Activated CD4-positive, alpha-beta T cell treated with anti-CD3 and anti-CD28 coated beads, Interleukin-2, amount 50 U/mL, for 24 hours (primary cell): ENCODE results near the gene ZNF213.
A peak's percentile ranks its signal among the peaks of the same experiment; 100 is the strongest.
"Not testable (repeated sequence)": the region's sequence is repeated elsewhere in the genome, so short reads cannot be mapped to it uniquely, and the experiment has no call there.

Experiments
- DNase-seq, 2 donors: peaks; one replicate each; pipeline ENCODE4 v3.0.0-alpha.2; 2020; ENCODE audit warnings: low read depth in 1 of 2, low spot score in 1 of 2

Gene ZNF213

DNA sequence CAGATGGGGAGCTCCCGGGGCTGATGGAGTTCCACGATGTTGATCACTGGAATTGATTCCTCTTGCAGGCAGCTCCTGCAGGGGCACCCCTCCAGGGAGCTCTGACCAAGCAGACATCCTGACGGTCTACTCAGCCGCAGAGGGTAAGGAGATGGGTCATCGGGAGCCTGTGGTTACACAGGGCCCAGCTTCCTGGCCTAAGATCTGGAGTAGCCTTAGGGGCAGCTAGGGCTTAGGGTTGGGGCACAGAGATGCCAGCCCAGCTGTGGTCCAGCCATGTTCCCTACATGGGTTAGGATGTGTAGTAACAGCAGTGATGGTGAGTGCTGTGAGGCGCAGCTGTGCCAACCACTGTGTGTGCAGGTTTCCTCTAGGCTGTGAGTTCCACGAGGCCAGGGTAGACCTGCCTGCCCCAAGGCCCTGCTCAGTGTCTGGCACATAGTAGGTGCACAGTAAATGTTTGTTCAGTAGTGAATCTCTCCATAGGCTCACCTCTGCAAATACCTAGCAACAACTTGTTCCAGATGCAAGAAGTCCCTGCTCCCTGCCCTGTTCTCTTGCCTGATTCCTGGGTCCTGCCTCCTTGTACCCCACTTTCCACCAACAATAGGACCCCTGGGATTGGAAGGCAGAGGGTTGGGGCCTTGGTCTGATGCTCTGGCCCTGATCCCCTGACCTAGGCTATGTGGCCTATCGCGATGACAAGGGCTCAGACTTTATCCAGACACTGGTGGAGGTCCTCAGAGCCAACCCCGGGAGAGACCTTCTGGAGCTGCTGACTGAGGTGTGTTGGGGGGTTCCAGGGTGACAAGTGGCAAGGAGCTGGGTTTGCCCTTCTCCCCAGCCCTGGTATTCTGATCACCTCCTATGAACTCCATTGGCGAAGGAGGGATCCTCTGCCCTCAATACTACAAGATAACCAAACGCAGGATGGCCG is 13.7 kb downstream of the ZNF213 start:
- no peak for DNase-seq

DNA sequence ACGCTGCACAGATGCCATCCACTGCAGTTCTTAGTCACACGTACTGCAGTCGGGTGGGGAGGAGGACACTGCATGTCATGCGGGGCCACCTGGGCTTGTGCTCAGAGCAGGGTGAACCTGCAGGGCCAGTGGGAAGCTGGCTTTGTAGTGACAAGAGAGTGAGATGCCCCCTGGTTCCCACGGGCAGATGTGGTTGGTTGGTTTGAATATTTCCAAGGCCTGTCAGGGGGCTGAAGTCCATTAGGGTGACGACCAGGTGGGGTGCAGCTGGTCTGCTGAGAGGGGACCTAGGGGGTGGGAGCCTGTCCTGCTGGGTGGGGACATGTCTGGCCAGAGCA is 14.3 kb downstream of the ZNF213 start:
- no peak for DNase-seq

DNA sequence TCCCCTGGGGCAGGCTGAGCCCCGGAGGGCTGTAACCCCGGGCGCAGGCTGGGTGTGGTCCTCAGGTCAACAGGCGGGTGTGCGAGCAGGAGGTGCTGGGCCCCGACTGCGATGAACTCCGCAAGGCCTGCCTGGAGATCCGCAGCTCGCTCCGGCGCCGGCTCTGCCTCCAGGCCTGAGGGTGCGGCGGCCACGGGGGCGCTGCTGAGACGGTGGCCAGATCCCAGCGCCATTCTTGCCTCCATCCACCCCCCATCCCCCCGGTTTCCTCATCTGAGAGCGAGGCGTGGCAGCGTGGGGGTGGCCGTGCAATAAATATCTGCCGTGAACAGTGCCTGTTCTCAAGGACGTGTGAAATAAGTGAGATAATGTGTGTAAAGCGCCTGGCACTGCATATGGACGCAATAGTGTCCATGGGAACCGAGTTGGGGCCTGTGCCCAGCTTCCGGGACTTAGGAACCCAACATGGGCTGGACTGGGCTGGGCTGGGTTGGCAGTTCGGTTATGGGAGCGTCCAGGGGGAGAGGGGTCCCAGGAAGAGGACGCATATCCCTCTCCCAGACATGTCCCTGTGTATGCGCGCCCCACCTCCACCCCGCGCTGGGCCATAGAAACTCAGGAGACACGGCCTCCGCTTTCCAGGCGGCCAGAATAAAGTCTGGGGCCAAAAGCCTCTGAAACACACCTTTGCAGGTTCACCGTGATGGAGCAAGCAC is 15.0 kb downstream of the ZNF213 start:
- DNase-seq = no peak

DNA sequence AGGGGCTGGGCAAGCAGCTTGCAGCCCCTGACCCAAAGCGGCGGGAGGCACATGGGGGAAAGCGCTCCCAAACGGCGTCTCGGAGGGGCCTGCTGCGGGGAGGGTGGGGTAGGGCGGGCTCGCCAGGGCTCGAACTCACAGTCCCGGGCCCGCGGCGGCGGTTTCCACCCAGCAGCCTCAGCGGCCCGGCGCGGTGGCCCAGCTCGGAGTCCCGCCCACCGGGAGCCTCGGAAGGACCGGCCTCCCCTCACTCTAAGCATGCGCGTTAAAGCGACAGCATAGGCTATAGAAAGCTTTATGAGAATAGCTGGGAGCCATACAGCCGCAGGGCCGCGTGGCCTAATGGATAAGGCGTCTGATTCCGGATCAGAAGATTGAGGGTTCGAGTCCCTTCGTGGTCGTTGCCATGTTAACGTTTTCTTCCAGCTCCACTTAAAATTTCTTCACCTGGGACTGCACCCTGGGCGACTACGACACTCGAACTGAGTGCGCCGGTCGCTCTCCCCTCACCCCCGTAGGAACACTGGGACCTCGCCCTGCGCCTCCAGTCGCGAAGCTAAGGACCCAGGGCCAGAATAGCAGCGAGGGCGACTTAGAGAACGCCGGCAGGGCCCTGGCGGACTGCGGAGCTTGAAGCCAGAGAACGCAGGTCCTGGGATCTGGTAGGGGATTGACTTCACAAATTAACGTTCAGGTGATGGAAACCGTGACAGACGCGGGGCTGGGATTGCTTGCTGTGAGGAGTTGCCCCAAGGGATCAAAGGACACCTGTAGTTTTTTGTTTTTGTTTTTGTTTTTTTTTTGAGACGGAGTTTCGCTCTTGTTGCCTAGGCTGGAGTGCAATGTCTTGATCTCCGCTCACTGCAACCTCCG is 15.8 kb downstream of the ZNF213 start:
- DNase-seq = peak; percentile 100

DNA sequence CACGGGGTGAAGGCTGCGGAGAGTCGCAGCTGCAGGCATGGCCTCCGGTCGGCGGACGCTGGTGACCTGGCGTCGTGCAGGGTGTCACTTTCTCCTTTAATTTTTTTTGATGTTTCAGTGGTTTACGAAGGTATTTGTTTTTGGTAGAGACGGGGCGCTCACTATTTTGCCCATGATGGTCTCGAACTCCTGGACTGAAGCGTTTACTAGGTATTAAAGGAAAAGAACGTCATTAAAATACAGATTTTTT is 17.1 kb downstream of the ZNF213 start:
- DNase-seq = no peak

DNA sequence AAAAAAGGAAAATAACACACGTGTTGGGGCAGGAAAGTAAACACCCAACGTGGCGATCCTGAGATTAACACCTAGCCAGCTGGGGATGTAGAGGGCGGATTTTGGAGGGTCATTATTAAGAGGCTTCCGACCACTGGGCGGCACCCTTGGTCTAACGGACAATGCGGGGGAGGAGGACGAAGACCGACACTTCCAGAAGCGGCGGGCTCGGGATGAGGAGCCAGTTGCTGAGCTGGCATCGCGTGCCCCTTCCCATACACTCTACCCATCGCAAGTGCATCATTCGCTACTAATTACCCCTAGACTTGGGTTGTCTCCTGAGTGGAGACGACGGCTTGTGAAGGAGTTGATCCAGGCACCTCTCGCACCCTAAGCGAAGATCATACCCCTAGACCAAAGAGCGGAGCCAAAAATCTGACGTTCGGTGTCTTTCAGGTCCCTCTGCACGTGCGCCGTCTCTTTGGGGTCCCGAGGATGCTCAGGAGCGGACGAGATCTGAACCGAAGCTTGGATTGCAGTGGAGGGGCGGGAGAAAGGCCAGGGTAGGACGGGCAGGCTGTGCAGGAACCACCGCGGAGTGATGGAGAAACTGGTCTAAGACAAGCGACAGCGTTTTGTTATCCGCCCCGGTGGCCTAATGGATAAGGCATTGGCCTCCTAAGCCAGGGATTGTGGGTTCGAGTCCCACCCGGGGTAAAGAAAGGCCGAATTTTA is 17.6 kb downstream of the ZNF213 start:
- DNase-seq = peak; percentile 82 to 87

DNA sequence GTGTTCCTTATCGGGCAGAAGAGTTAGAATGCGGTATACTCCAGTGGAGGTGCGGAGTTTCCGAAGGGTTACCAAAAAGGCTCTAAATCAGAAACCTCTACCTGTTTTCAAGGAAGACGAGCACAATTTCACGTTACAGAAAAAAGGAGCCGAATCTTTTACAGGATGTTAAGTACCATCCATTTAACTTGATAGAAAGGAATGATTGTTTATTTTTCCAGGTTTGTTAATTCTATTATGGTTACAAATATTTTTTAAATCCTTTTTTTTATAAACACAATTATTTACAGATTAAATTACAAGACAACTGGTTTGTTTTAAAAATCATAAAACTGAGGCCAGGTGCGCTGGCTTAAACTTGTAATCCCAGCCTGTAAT is 18.2 kb downstream of the ZNF213 start:
- DNase-seq = no peak

DNA sequence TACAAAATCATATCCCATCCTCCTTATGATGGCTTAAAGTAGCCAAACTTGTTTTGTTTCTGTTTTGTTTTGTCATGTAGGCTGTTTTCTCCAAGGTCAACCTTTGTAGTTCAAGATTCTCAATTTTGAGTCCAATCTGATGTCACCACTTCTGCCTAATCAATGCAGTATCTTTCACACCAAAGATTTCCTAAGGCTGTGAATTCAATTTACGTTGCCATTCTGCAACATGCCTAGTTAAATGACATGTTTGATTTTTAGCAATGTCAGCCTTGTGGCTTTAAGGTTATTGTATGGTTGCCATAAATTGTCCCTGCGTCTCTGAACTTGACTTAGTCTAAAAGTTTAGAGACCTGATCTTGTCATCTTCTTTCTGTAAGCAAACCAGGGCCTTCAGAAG is 20.4 kb downstream of the ZNF213 start:
- no peak for DNase-seq

DNA sequence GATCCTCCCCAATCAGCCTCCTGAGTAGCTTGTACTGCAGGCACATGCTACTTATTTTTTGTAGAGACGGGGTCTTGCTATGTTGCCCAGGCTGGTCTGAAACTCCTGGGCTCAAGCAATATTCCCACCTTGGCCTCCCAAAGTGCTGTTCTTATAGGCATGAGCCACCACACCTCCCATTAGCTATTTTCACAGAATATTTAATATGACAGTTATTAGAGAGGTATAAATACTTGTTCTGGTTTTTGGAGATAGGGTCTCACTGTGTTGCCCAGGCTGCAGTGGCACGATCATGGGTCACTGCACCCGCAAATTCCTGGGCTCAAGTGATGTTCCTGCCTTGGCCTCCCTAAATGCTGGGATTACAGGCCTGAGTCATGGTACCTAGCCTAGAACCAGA is 21.1 kb downstream of the ZNF213 start:
- DNase-seq = no peak

DNA sequence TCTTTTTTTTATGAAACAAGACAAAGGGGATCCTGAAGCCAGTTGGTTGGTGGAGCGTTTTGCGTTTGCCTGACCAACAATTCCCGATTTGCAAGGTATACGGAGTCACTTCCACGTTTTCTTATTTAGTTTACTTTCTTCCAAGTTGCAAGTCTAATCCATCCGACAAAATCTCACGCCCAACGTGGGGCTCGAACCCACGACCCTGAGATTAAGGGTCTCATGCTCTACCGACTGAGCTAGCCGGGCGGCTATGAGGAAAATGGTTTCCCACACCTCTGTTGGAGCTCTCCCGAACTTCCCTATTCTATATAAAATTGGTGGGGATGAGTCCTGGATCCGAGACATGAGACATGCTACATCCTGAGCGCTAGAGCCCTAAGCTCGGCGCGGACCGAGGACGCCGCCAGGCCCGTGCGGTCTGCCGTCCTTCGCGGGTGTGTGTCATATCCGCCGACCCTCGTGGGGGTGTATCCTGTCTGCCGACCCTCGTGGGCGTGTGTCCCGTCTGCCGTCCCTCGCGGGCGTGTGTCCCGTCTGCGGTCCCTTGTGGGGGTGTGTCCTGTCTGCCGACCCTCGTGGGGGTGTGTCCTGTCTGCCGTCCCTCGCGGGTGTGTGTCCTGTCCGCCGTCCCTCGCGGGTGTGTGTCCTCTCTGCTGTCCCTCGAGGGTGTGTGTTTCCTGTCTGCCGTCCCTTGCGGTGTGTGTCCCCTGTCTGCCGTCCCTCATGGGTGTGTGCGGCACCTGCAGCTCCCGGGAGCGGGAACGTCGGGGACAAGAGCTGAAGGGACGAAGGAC is 22.6 kb downstream of the ZNF213 start:
- DNase-seq = peak in 1 of 2 donors; percentile 57

DNA sequence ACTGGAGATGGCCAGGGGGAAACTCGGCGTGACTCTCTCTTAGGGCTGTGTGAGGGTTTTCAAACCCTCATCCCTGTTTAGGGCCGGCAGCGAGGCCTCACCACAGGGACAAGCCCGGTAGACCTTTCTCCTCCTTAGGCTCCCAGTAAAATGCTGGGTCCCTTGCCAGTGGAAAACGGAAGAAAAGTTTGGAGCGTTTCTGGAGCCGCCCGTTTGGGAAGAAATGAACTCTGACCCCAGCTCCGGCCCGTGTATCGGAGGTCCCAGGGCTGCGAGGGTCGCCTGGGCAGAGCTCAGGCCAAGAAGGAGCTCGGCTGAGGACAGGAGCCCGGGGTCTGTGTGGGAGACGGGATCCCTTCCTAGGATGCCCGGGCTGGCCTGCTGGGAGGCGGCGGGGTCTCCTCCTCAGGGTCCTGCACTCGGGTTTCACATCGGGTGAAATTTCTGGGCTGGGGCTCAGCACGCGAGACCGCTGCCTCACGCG is 23.2 kb downstream of the ZNF213 start:
- DNase-seq = no peak

DNA sequence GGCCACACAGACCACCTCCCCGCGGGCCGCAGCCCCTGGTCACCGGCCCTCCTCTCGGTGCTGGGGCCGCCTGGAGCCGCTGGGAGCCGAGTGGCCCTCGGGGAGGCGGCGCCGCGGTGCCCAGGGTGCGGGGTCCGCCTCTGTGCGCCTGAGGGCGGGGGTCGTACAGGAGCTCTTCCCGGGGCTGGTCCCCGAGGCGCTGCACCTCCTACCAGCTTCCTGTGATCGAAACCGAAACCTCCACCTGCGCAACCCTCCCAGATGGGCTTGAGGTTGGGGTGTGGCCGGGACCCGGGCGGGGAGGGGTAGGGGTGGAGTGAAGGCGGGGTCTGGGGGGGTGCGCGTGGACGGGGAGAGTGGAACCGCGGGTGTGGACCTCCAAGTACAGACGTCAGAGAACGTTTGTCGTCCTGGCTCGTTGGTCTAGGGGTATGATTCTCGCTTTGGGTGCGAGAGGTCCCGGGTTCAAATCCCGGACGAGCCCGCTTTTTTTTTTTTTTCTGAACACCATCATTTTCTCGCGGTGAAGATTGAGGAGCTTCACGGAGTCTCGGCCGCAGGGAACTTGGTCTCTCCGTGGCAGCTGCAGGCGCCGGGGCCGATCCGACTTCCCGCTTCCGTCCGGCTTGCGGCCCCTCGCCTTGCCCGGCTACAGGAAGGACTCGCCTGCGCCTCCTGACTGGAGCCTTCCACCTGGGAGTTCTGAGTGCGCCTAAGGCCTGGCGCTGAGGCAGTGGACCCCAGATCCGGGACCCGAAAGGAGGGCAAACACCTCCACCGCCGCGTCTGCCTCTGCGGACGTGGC is 23.9 kb downstream of the ZNF213 start:
- peak; percentile 66 to 82 for DNase-seq

DNA sequence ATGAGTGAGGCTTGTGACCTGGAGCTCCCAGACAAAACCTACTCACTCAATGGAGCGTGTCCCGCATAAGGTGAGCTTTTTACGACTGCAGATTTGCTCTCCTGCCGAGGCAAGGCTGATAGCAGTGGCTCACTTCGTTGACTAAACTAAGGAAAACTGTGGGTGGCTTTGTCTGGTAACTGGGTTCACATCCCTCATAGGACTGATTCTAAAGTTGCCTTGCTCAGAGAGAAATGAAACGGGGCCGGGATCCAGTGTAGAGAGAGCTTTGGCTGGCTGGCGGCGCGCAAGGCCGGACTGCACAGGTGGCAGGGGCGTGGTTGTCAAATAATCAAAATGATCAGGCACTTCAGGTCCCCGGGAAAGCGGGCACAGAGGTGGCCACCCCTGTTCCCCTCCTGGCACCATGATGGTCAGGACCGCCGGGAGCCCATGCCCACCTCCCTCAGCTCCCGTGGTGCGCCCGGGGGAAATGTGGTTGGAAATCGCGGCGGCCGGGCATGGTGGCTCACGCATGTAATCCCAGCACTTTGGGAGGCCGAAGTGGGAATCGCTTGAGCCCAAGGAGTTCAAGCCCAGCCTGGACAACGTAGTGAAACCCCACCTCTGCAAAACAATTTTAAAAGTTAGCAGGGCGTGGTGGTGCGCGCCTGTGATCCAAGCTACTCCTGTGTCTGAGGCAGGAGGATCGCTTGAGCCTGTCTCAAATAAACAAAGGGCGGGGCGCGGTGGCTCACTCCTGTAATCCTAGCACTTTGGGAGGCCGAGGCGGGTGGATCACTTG is 26.6 kb downstream of the ZNF213 start:
- DNase-seq = no peak

DNA sequence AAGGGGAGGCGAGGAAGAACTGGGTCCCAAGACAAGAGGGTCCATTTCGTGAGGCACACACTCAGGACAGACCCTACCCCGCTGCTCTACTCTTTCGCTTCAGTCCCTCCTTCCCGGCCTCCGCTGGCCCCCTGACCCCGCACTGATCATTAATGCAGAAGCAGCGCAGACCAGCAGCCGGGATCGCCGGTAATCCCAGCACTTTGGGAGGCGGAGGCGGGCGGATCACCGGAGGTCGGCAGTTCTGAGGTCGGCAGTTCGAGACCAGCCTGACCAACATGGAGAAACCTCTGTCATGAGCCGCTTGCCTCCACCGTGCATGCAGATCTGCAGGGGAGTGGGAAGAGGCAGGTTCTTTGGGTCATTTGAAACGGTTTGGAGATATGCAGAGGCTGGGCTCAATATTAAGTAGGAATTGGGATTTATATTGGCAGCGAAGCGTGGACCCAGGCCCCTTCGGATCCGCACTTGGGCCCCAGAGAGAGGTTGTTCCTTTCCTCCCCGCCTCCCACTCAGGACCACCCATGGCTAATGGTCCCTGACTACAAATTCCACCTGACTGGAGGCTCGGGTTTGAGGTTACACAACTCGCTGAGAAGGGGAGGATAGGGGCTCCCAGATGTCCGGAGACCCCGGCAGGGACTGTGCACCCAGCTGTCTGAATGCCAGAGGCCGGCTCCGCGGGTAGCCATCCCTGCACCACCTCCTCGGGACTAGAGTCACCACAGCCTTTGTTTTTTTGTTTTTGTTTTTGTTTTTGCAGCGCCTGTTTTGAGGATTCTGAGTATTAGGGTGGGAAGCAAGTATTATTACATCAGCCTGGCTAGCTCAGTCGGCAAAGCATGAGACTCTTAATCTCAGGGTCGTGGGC is 29.5 kb downstream of the ZNF213 start:
- DNase-seq = no peak

DNA sequence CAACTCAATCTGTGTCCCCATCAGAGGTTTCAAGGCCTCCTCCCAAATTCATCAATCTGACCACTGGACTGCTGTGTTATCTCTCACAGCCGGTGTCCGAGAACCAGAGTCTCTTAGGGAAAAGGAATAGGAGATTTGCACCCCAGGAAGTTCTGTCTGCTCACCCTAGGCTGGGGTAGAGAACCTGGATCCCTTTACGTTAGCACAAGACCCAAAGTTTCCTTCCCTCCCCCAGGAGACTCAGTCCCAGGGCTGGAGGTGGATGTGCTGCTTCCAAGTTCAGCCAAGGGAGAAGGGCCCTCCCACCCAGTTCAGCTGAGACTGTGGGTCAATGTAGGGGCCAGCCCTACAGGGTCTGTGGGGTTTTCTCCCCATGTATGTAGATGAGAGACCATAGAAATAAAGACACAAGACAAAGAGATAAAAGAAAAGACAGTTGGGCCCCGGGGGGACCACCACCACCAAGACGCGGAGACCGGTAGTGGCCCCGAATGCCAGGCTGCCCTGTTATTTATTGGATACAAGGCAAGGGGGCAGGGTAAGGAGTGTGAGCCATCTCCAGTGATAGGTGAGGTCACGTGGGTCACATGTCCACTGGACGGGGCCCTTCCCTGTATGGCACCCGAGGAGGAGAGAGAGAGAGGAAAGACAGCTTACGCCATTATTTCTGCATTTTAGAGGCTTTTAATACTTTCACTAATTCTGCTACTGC is 30.4 kb downstream of the ZNF213 start:
- DNase-seq = no peak

DNA sequence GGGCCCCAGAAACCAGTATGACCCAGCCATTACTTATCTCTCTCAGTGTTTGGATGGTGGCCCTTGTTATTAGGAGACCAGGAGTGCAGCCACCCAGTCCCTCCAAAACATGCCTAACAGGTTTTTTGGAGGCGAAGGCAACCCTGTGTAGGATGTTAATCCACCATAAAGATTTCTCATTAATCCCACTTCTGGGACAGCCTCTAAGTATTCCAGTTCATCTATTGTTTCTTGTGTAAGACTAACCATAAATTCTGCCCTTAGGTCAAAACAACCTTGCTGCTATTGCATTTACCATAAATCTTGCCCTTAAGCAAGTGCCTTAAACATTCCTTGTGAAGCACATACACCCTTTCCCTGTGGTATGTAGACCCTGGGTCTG is 31.7 kb downstream of the ZNF213 start:
- DNase-seq = no peak

DNA sequence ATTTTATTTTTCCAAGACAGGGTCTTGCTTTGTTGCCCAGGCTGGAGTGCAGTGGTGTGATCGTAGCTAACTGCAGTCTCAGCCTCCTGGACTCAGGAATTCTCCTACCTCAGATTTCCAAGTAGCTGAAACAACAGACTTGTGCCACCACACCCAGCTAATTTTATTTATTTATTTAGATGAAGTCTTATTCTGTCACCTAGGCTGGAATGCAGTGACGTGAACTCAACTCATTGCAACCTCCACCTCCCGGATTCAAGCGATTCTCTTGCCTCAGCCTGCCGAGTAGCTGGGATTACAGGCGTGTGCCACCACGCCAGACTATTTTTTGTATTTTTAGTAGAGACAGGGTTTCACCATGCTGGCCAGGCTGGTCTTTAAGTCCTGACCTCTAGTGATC is 33.9 kb downstream of the ZNF213 start:
- DNase-seq = not testable (repeated sequence)
